Measurements from ENCODE around the gene MAP1LC3A. TPM values are rescaled to one million over a fixed set of nuclear protein-coding genes. Genes with fewer than 3 reads are reported as not detected.

The MAP1LC3A gene
- total RNA-seq, 1 experiment from 2014 or later: 25.9 TPM

DNA sequence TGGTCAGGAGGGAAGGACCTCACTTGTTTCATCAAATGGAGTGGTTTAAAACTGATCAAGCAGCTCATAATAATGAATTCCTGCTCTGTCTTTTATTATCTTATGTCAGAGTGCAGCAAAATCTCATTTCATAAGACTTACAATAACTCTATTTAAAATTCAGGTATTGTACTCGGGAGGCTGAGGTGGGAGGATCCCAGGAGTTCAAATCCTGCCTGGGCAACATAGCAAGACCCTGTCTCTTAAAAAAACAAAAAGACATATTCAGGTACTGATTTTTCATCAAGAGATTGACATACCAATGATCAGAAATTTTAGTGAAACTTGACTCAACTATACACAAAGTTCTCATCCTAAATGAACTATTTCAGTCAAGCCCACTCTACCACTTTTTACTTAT, 47.9 kb upstream of the MAP1LC3A start:
- no peaks in the 10 kb centered on the region for H3K27me3 ChIP-seq (ENCODE audit: insufficient read depth, low read length)
- no peak overlapping the region for H3K23ac ChIP-seq (ENCODE audit: insufficient read length, low read depth, low read length)
- Mint-ChIP-seq H3K27me3 (ENCODE audit: low read depth) (no peaks in the 10 kb centered on the region), H3K4me3 (no peak overlapping the region), H3K9me3 (no peaks in the 10 kb centered on the region; a peak in 1 of 5 replicates), H3K36me3 (ENCODE audit: insufficient read depth in 1 of 3, low read depth in 3 of 3) (peaks cover 0 to 36% (median 24%) of the 10 kb centered on the region in 3 experiments; a peak in 5 of 7 replicates), H3K27ac (no peak overlapping the region), H3K4me1 (peaks cover 14 to 20% of the 10 kb centered on the region in 2 experiments)
- H3K27ac ChIP-seq (ENCODE audit: insufficient read length, low read depth, low read length): no peak overlapping the region
- H3K56ac ChIP-seq (ENCODE audit: insufficient read length, low read depth, low read length): no peak overlapping the region
- H2BK15ac ChIP-seq (ENCODE audit: low read depth, low read length): no peak overlapping the region
- no peak overlapping the region for H3K9ac ChIP-seq (ENCODE audit: extremely low read depth, insufficient read length, low read length)
- no peak overlapping the region for H3K14ac ChIP-seq (ENCODE audit: insufficient read depth, low read length)
- H4K20me1 ChIP-seq (ENCODE audit: control insufficient read depth, insufficient read depth, insufficient read length): no peaks in the 10 kb centered on the region
- H2BK12ac ChIP-seq (ENCODE audit: insufficient read length, low read depth, low read length): no peak overlapping the region
- no peak overlapping the region for H2BK5ac ChIP-seq (ENCODE audit: insufficient read length, low read length)
- H3K79me2 ChIP-seq (ENCODE audit: insufficient read depth, low read length): no peaks in the 10 kb centered on the region
- no peak overlapping the region for H2BK120ac ChIP-seq (ENCODE audit: low read depth, low read length, poor library complexity, severe bottlenecking)
- H2BK20ac ChIP-seq (ENCODE audit: low read depth, low read length, poor library complexity, severe bottlenecking): no peak overlapping the region
- TF ChIP-seq, protein P1, sequence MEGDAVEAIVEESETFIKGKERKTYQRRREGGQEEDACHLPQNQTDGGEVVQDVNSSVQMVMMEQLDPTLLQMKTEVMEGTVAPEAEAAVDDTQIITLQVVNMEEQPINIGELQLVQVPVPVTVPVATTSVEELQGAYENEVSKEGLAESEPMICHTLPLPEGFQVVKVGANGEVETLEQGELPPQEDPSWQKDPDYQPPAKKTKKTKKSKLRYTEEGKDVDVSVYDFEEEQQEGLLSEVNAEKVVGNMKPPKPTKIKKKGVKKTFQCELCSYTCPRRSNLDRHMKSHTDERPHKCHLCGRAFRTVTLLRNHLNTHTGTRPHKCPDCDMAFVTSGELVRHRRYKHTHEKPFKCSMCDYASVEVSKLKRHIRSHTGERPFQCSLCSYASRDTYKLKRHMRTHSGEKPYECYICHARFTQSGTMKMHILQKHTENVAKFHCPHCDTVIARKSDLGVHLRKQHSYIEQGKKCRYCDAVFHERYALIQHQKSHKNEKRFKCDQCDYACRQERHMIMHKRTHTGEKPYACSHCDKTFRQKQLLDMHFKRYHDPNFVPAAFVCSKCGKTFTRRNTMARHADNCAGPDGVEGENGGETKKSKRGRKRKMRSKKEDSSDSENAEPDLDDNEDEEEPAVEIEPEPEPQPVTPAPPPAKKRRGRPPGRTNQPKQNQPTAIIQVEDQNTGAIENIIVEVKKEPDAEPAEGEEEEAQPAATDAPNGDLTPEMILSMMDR (conservative IDR thresholded peaks at IDR 0.05): no peak
- no peaks in the 10 kb centered on the region for H3K9me3 ChIP-seq (ENCODE audit: control insufficient read depth, low read depth, low read length)
- no peak overlapping the region for H3K4me2 ChIP-seq (ENCODE audit: insufficient read depth, insufficient read length, low read length)
- no peaks in the 10 kb centered on the region for H3K79me1 ChIP-seq (ENCODE audit: insufficient read depth, low read depth, low read length, poor library complexity, severe bottlenecking)
- no peak overlapping the region for H3T11ph ChIP-seq (ENCODE audit: low read length)
- no peak overlapping the region for H2AK5ac ChIP-seq (ENCODE audit: insufficient read length, low read length)
- WGBS (ENCODE audit: extremely low coverage, insufficient read length, low lambda C conversion rate): no CpG with 5 or more reads among the region's 1 CpG
- H2AFZ ChIP-seq (ENCODE audit: low read length): no peak overlapping the region
- peaks cover 5% of the 10 kb centered on the region for H3K23me2 ChIP-seq (ENCODE audit: insufficient read length, low read depth, low read length, poor library complexity, severe bottlenecking)
- H3K18ac ChIP-seq (ENCODE audit: insufficient read length, low read depth, low read length): no peak overlapping the region
- H4K91ac ChIP-seq (ENCODE audit: insufficient read length, low read depth, low read length): no peak overlapping the region
- no peaks in the 10 kb centered on the region for H3K4me1 ChIP-seq (ENCODE audit: insufficient read depth, low read length)
- H3K4ac ChIP-seq (ENCODE audit: low read depth, low read length): no peak overlapping the region
- no peak for DNase-seq
- H4K5ac ChIP-seq (ENCODE audit: insufficient read length, low read depth, low read length): no peak overlapping the region
- H4K8ac ChIP-seq (replicated peaks; ENCODE audit: insufficient read length, low read depth, low read length): no peak overlapping the region
